HUES6 (cell line): Measurements from ENCODE around the gene MBNL1.
A peak's percentile ranks its signal among the peaks of the same experiment; 100 is the strongest.

Experiments
- H3K27ac ChIP-seq: 2 replicates; pipeline ENCODE4 v1.7.0; 2013; ENCODE audit warnings: low read depth, mild to moderate bottlenecking, low read length, inconsistent platforms
- H3K27me3 ChIP-seq: 2 replicates; pipeline ENCODE4 v1.6.1; 2013; ENCODE audit warnings: low read length; ENCODE audit not compliant: control insufficient read depth, insufficient read depth
- H3K36me3 ChIP-seq: 2 replicates; pipeline ENCODE4 v1.6.1; 2013; ENCODE audit warnings: low read length; ENCODE audit not compliant: control insufficient read depth, insufficient read depth
- H3K4me1 ChIP-seq: 2 replicates; pipeline ENCODE4 v1.6.1; 2013; ENCODE audit warnings: low read length; ENCODE audit not compliant: control insufficient read depth, insufficient read depth
- H3K4me3 ChIP-seq: 2 replicates; pipeline ENCODE4 v1.5.1; 2013; ENCODE audit warnings: low read depth, low read length
- H3K9ac ChIP-seq: one replicate; pipeline ENCODE4 v1.6.1; 2013; ENCODE audit warnings: mild to moderate bottlenecking, low read length
- H3K9me3 ChIP-seq: 2 replicates; pipeline ENCODE4 v1.6.1; 2013; ENCODE audit warnings: low read depth, low read length; ENCODE audit not compliant: control insufficient read depth, insufficient read depth

The MBNL1 gene

GRCh38 chr3:152289708-152290107 is 21.0 kb downstream of the MBNL1 start:
- no peaks in the 10 kb centered on the region for H3K4me1 ChIP-seq

DNA sequence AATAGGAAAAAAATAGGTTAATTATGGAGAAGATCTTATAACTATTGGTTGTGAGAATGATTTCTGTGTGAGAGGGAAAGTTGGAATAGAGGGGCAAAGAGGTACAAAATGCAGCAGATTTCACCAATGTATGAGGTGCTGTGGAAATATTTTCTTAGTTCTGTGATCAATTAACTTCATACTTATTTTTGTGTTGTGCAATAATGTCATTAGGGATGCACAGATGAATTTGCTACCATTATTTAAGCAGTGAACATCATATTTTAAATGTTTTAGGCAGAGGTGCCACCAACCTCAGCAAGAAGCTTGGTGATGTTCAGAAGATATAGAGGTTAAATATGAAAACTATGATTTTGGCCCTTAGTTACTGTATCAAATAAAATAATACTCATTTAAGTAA is 21.6 kb downstream of the MBNL1 start:
- Histone ChIP-seq H3K9me3 (no peaks in the 10 kb centered on the region), H3K27ac (no peak overlapping the region), H3K27me3 (no peaks in the 10 kb centered on the region), H3K9ac (no peak overlapping the region), H3K36me3 (no peaks in the 10 kb centered on the region), H3K4me3 (no peak overlapping the region), H3K4me1 (no peaks in the 10 kb centered on the region)

More at GRCh38 chr3:152289708-152290107, 21.0 kb downstream of the MBNL1 start:
- H3K27me3 ChIP-seq: no peaks in the 10 kb centered on the region
- H3K4me3 ChIP-seq: no peak overlapping the region
- no peaks in the 10 kb centered on the region for H3K9me3 ChIP-seq
- H3K9ac ChIP-seq: no peak overlapping the region
- no peak overlapping the region for H3K27ac ChIP-seq
- H3K36me3 ChIP-seq: no peaks in the 10 kb centered on the region

GRCh38 chr3:152291238-152291637 is 22.5 kb downstream of the MBNL1 start:
- H3K9me3 ChIP-seq: no peaks in the 10 kb centered on the region
- H3K4me3 ChIP-seq: no peak overlapping the region
- H3K4me1 ChIP-seq: no peaks in the 10 kb centered on the region
- H3K36me3 ChIP-seq: no peaks in the 10 kb centered on the region
- H3K27me3 ChIP-seq: no peaks in the 10 kb centered on the region
- no peak overlapping the region for H3K27ac ChIP-seq
- H3K9ac ChIP-seq: no peak overlapping the region

DNA sequence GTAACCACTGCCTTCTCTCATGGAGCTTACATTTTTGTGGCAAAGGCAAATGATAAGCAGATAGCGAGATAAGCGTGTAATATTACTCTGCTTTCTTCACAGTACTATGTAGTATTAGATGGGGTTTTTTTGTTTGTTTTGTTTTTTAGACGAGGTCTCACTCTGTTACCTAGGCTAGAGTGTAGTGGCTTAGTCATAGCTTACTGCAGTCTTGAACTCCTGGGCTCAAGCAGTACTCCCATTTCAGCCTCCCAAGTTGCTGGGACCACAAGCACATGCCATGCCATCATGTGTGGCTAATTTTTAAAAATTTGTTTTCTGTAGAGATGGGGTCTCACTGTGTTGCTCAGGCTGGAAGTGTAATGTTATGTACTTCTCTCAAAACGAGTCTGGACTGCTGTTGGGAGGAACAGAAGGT is 22.9 kb downstream of the MBNL1 start:
- Histone ChIP-seq H3K9me3 (no peaks in the 10 kb centered on the region), H3K4me1 (no peaks in the 10 kb centered on the region), H3K27ac (no peak overlapping the region), H3K4me3 (no peak overlapping the region), H3K36me3 (no peaks in the 10 kb centered on the region), H3K27me3 (no peaks in the 10 kb centered on the region), H3K9ac (no peak overlapping the region)

DNA sequence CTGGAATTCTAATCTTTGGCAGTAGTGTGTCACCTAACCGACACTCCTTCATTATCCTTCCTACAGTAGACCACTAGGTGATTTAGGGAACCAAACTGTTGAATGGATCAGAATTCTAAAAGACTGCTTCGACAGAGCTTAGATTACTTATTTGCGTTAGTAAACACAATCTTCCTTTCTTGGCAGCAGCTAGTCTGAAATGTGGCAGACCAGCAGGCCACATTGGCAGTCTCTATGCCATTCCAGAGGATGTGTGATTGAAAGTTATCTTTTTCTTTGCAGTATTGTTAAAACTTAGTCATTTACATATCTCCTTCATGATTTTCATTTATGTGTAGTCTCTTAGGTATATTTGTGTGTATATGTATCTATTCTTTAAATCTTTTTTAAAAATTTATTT is 23.6 kb downstream of the MBNL1 start:
- H3K9ac ChIP-seq: no peak overlapping the region
- no peaks in the 10 kb centered on the region for H3K27me3 ChIP-seq
- H3K4me3 ChIP-seq: no peak overlapping the region
- H3K27ac ChIP-seq: no peak overlapping the region
- H3K36me3 ChIP-seq: no peaks in the 10 kb centered on the region
- H3K4me1 ChIP-seq: no peaks in the 10 kb centered on the region
- no peaks in the 10 kb centered on the region for H3K9me3 ChIP-seq

DNA sequence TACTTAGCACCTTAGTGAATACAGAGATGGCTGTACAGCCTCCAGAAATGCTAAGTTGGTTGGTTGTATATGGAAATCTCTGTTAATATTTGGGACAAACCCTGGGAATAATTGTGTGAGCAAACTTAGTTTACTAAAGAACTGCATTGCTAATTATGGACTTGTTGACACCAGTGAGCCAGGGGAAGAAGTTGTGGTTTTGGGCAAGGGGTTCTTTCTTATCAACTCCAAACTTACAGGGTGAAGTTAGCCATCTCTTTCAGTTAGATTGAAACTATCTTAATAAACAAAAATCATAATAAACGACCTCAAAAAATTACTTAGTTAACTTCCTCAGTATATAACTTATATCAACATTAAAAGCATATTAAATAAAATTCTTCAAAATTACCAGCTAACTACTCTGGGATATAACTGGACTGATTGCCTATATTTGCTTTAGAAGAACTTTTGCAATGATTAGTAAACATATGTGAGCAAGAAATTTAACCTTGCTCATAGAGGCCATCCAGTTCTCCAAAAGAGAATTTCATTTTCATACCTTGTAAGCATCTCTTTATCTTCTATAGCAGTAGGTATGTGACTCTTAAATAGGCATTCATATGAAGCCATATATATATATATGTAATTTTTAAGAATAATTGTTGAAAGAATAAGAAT is 24.7 kb downstream of the MBNL1 start:
- Histone ChIP-seq H3K27ac (no peak overlapping the region), H3K9ac (no peak overlapping the region)

DNA sequence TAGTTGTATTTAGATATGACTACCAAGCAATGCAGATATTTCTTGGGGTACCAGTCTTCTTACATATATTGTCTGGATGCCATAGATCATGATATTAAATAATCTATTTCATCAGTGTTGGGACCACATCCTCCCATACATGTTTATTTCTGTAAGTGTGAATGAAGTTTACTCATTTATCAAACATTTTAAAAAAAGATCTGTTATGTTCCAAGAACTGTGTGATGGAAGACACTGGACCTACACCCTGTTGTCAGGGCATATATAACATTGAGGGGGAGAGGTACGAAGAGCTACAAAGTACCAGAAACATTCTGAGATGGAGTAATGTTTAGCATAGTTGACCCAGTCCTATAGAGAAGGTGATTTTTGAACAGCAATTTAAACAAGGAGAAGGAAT is 26.6 kb downstream of the MBNL1 start:
- Histone ChIP-seq H3K4me1 (peaks cover 20% of the 10 kb centered on the region), H3K27me3 (no peaks in the 10 kb centered on the region), H3K27ac (no peak overlapping the region), H3K9ac (no peak overlapping the region), H3K9me3 (no peaks in the 10 kb centered on the region), H3K36me3 (no peaks in the 10 kb centered on the region), H3K4me3 (no peak overlapping the region)

More for the DNA sequence above, 24.7 kb downstream of the MBNL1 start:
- Histone ChIP-seq H3K4me1 (peaks cover 7% of the 10 kb centered on the region; the same call in 1 of the 2 replicates), H3K9me3 (no peaks in the 10 kb centered on the region), H3K4me3 (no peak overlapping the region), H3K36me3 (no peaks in the 10 kb centered on the region), H3K27me3 (no peaks in the 10 kb centered on the region)

- no peak overlapping the region for H3K9ac ChIP-seq
- H3K27ac ChIP-seq: no peak overlapping the region
- no peak overlapping the region for H3K4me3 ChIP-seq
- peaks cover 20% of the 10 kb centered on the region for H3K4me1 ChIP-seq
- no peaks in the 10 kb centered on the region for H3K27me3 ChIP-seq
- no peaks in the 10 kb centered on the region for H3K9me3 ChIP-seq
- H3K36me3 ChIP-seq: no peaks in the 10 kb centered on the region
Observed at GRCh38 chr3:152295806-152296205, 27.1 kb downstream of the MBNL1 start.

- peaks cover 24% of the 10 kb centered on the region for H3K4me1 ChIP-seq
- H3K4me3 ChIP-seq: no peak overlapping the region
- H3K9ac ChIP-seq: no peak overlapping the region
- H3K27ac ChIP-seq: no peak overlapping the region
- no peaks in the 10 kb centered on the region for H3K27me3 ChIP-seq
- H3K9me3 ChIP-seq: no peaks in the 10 kb centered on the region
- H3K36me3 ChIP-seq: no peaks in the 10 kb centered on the region
Observed at GRCh38 chr3:152296382-152296781, 27.7 kb downstream of the MBNL1 start.

GRCh38 chr3:152296971-152297370 is 28.2 kb downstream of the MBNL1 start:
- H3K9ac ChIP-seq: no peak overlapping the region
- H3K9me3 ChIP-seq: no peaks in the 10 kb centered on the region
- H3K27ac ChIP-seq: no peak overlapping the region
- H3K27me3 ChIP-seq: no peaks in the 10 kb centered on the region
- H3K36me3 ChIP-seq: no peaks in the 10 kb centered on the region
- peaks cover 30% of the 10 kb centered on the region for H3K4me1 ChIP-seq
- H3K4me3 ChIP-seq: no peak overlapping the region

DNA sequence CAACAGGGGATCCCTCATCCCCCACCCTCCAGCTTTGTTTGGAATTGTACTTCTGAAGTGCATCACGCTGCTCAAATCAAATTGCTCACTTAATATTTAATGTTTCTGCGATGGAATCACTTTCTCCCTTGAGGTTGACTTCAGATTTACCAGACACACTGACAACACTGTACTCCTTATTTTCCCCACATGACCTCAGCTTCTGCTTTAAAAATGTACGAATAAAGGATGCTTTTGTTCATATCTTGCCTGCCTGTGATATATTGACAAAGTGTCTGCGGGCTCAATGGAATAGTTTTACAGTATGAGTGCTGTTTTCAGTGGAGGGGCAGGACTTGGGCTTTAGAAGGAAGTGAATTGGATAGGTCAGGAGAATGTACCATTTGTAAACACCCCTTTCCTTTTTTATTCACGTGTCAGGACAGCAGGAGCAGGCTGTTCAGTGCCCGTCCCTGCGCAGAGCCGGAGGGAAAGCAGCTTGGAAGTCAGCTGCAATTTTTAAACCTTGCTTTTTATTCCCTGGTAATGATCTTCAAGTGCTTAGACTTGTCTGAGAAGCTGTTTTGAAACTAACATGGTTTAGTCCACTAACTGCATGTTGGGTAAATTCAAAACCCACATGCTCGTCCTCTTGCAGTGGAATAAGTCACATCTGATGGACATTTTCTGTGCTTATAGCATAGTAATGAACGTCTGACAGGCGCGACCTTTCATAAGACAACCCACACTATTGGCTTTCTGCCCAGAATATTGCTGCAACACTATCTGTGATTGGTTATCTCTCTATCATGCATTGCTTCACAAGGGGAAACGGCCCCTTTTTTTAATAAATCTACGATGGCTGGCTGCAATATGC is 29.9 kb downstream of the MBNL1 start:
- Histone ChIP-seq H3K27me3 (no peaks in the 10 kb centered on the region), H3K4me1 (peaks cover 42% of the 10 kb centered on the region), H3K27ac (no peak overlapping the region), H3K4me3 (peak overlapping the region; percentile 50), H3K9ac (peak overlapping the region; percentile 83), H3K9me3 (no peaks in the 10 kb centered on the region), H3K36me3 (no peaks in the 10 kb centered on the region)
